ENCODE results near the gene PAGE1.

The PAGE1 gene

DNA sequence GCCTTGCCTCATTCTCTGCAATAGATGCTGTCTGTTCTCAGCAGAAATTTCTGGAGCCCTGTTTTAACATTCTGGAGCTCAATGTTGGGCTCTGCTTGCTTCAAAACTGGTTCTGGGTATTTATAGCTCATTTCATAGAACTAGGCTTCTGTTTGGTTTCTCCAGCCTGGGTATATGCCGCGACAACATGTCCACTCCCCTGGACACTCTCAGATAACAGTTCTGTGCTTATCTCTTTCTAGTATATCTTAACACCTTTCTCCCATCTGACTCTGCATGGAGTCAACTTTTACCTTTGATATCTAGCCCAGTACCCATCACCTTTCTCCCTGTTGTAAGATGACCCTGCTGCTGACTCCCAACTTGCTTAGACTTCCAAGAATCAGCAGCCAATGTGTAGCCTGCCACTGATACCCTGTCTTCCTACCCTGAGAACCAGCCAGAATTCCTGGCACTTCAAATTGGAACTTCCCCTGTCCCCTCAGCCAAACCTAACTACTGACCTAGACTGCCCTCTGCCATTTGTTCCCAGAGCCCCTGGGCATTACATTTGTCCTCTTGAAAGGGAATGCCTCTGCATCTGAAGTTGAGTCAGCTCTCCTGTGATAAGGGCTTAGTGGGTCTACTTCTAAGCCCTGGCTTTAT lies 20.6 kb downstream of the PAGE1 start:
- H3K9me3 ChIP-seq (ENCODE audit: insufficient read depth, low read length): no peaks in the 10 kb centered on the region

DNA sequence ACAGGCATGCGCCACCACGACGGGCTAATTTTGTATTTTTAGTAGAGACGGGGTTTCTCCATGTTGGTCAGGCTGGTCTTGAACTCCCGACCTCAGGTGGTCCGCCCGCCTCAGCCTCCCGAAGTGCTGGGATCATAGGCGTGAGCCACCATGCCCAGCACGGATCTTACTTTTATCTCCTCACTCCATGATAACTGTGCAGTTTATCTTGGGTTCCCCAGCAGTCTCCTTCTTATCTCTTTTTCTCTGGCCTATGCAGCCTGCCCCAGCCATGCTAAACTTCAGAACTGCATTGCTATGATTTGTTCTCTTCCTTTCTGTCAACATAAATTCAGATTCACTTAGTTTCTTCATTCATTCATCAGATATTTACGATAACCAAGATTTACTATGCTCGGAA lies 22.4 kb downstream of the PAGE1 start:
- H3K27me3 ChIP-seq (ENCODE audit: low read depth, low read length): no peaks in the 10 kb centered on the region
- no peak overlapping the region for H2AFZ ChIP-seq (ENCODE audit: low read depth, low read length)
- no peaks in the 10 kb centered on the region for H4K20me1 ChIP-seq (ENCODE audit: insufficient read depth, low read length)
- no peak overlapping the region for H3K27ac ChIP-seq (ENCODE audit: low read length)
- no peaks in the 10 kb centered on the region for H3K79me2 ChIP-seq (ENCODE audit: low read length)
- no peak overlapping the region for H3K9ac ChIP-seq (ENCODE audit: low read length)
- no peaks in the 10 kb centered on the region for H3K36me3 ChIP-seq (replicated peaks; ENCODE audit: low read depth, low read length)
- no peaks in the 10 kb centered on the region for H3K4me1 ChIP-seq (ENCODE audit: low read length)
- TF ChIP-seq EZH2phosphoT487 (IDR thresholded peaks at IDR 0.05; ENCODE audit: low read depth): no peak
- TF ChIP-seq, protein P1, sequence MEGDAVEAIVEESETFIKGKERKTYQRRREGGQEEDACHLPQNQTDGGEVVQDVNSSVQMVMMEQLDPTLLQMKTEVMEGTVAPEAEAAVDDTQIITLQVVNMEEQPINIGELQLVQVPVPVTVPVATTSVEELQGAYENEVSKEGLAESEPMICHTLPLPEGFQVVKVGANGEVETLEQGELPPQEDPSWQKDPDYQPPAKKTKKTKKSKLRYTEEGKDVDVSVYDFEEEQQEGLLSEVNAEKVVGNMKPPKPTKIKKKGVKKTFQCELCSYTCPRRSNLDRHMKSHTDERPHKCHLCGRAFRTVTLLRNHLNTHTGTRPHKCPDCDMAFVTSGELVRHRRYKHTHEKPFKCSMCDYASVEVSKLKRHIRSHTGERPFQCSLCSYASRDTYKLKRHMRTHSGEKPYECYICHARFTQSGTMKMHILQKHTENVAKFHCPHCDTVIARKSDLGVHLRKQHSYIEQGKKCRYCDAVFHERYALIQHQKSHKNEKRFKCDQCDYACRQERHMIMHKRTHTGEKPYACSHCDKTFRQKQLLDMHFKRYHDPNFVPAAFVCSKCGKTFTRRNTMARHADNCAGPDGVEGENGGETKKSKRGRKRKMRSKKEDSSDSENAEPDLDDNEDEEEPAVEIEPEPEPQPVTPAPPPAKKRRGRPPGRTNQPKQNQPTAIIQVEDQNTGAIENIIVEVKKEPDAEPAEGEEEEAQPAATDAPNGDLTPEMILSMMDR (IDR thresholded peaks at IDR 0.05; ENCODE audit: low read depth, low read length): no peak
- H3K4me2 ChIP-seq (ENCODE audit: low read length): no peak overlapping the region
- H3K9me3 ChIP-seq (ENCODE audit: insufficient read depth, low read length): no peaks in the 10 kb centered on the region
- H3K4me3 ChIP-seq (ENCODE audit: low read length): no peak overlapping the region

More for the DNA sequence above, 20.6 kb downstream of the PAGE1 start:
- no peaks in the 10 kb centered on the region for H3K4me1 ChIP-seq (ENCODE audit: low read length)
- no peaks in the 10 kb centered on the region for H3K36me3 ChIP-seq (replicated peaks; ENCODE audit: low read depth, low read length)
- H3K4me2 ChIP-seq (ENCODE audit: low read length): no peak overlapping the region
- H2AFZ ChIP-seq (ENCODE audit: low read depth, low read length): no peak overlapping the region
- TF ChIP-seq EZH2phosphoT487 (IDR thresholded peaks at IDR 0.05; ENCODE audit: low read depth): no peak
- TF ChIP-seq, protein P1 (IDR thresholded peaks at IDR 0.05; ENCODE audit: low read depth, low read length): no peak
- H3K4me3 ChIP-seq (ENCODE audit: low read length): no peak overlapping the region
- no peaks in the 10 kb centered on the region for H3K79me2 ChIP-seq (ENCODE audit: low read length)
- no peaks in the 10 kb centered on the region for H4K20me1 ChIP-seq (ENCODE audit: insufficient read depth, low read length)
- H3K9ac ChIP-seq (ENCODE audit: low read length): no peak overlapping the region
- no peak overlapping the region for H3K27ac ChIP-seq (ENCODE audit: low read length)
- H3K27me3 ChIP-seq (ENCODE audit: low read depth, low read length): no peaks in the 10 kb centered on the region

- Histone ChIP-seq H3K9me3 (ENCODE audit: insufficient read depth, low read length) (no peaks in the 10 kb centered on the region), H3K9ac (ENCODE audit: low read length) (no peak overlapping the region), H3K27me3 (ENCODE audit: low read depth, low read length) (no peaks in the 10 kb centered on the region), H3K27ac (ENCODE audit: low read length) (no peak overlapping the region), H3K4me1 (ENCODE audit: low read length) (no peaks in the 10 kb centered on the region), H4K20me1 (ENCODE audit: insufficient read depth, low read length) (no peaks in the 10 kb centered on the region), H3K36me3 (replicated peaks; ENCODE audit: low read depth, low read length) (no peaks in the 10 kb centered on the region), H3K79me2 (ENCODE audit: low read length) (no peaks in the 10 kb centered on the region), H3K4me3 (ENCODE audit: low read length) (no peak overlapping the region), H3K4me2 (ENCODE audit: low read length) (no peak overlapping the region), H2AFZ (ENCODE audit: low read depth, low read length) (no peak overlapping the region)
- TF ChIP-seq EZH2phosphoT487 (IDR thresholded peaks at IDR 0.05; ENCODE audit: low read depth): no peak
- TF ChIP-seq, protein P1 (IDR thresholded peaks at IDR 0.05; ENCODE audit: low read depth, low read length): no peak
Observed at GRCh38 chrX:49664824-49665223, 31.0 kb downstream of the PAGE1 start.

- no peak overlapping the region for H3K27ac ChIP-seq (ENCODE audit: low read length)
- H3K9ac ChIP-seq (ENCODE audit: low read length): no peak overlapping the region
- H3K79me2 ChIP-seq (ENCODE audit: low read length): no peaks in the 10 kb centered on the region
- no peak overlapping the region for H3K4me3 ChIP-seq (ENCODE audit: low read length)
- H3K27me3 ChIP-seq (ENCODE audit: low read depth, low read length): no peaks in the 10 kb centered on the region
- H4K20me1 ChIP-seq (ENCODE audit: insufficient read depth, low read length): no peaks in the 10 kb centered on the region
- H3K4me2 ChIP-seq (ENCODE audit: low read length): no peak overlapping the region
- H3K4me1 ChIP-seq (ENCODE audit: low read length): peaks cover 10% of the 10 kb centered on the region
- H2AFZ ChIP-seq (ENCODE audit: low read depth, low read length): no peak overlapping the region
- no peaks in the 10 kb centered on the region for H3K9me3 ChIP-seq (ENCODE audit: insufficient read depth, low read length)
- TF ChIP-seq, protein P1 (IDR thresholded peaks at IDR 0.05; ENCODE audit: low read depth, low read length): no peak
- TF ChIP-seq EZH2phosphoT487 (IDR thresholded peaks at IDR 0.05; ENCODE audit: low read depth): no peak
- no peaks in the 10 kb centered on the region for H3K36me3 ChIP-seq (replicated peaks; ENCODE audit: low read depth, low read length)
Observed at GRCh38 chrX:49661881-49662280, 33.9 kb downstream of the PAGE1 start.

Measured in OCI-LY3 (cell line).